ENCODE data around the gene AKR1C2.
"Not testable (repeated sequence)": the region's sequence is repeated elsewhere in the genome, so short reads cannot be mapped to it uniquely, and the experiment has no call there.

AKR1C2 gene

GRCh38 chr10:5019770-5020612 is 16.3 kb upstream of the AKR1C2 start:
- H3K4me3 ChIP-seq (ENCODE audit: low read length); H3K9me3 ChIP-seq (ENCODE audit: control insufficient read depth, low read depth, low read length); H3K9ac ChIP-seq (ENCODE audit: low read length); H3K4me1 ChIP-seq (ENCODE audit: control insufficient read depth, low read depth, low read length); H3K27ac ChIP-seq (ENCODE audit: low read length); H3K27me3 ChIP-seq (ENCODE audit: control insufficient read depth, insufficient read depth, low read length); H3K36me3 ChIP-seq (ENCODE audit: control insufficient read depth, low read depth, low read length): not testable (repeated sequence)

- H3K9me3 ChIP-seq (ENCODE audit: control insufficient read depth, low read depth, low read length); H3K27me3 ChIP-seq (ENCODE audit: control insufficient read depth, insufficient read depth, low read length); H3K4me3 ChIP-seq (ENCODE audit: low read length); H3K27ac ChIP-seq (ENCODE audit: low read length); H3K4me1 ChIP-seq (ENCODE audit: control insufficient read depth, low read depth, low read length); H3K36me3 ChIP-seq (ENCODE audit: control insufficient read depth, low read depth, low read length); H3K9ac ChIP-seq (ENCODE audit: low read length): not testable (repeated sequence)
Measured at GRCh38 chr10:5018671-5019277, 15.1 kb upstream of the AKR1C2 start.

DNA sequence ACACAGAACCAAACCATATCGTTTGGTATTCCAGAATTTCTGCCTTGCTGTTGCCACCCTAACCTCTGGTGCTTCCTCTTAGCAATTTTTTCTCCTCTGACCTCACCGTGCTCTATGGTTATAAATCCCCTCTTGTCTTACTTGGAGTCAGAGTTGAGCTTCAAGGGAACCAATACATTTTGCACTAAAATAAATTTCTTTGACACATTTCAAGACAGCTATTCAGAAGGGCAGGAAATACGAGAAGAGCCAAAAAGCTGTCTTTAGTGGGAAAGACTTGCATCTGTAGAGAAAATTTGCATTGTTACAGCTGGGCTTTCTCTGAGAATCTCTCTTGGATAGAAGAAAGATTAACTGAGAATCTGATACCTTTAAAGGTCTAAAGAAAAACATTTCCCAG is 14.5 kb upstream of the AKR1C2 start:
- Histone ChIP-seq H3K9me3 (ENCODE audit: control insufficient read depth, low read depth, low read length) (no peaks in the 10 kb centered on the region), H3K9ac (ENCODE audit: low read length) (no peak overlapping the region), H3K4me3 (ENCODE audit: low read length) (no peak overlapping the region), H3K4me1 (ENCODE audit: control insufficient read depth, low read depth, low read length) (no peaks in the 10 kb centered on the region), H3K27ac (ENCODE audit: low read length) (no peak overlapping the region), H3K36me3 (ENCODE audit: control insufficient read depth, low read depth, low read length) (no peaks in the 10 kb centered on the region), H3K27me3 (ENCODE audit: control insufficient read depth, insufficient read depth, low read length) (no peaks in the 10 kb centered on the region)

GRCh38 chr10:5014936-5015335 is 11.3 kb upstream of the AKR1C2 start:
- Histone ChIP-seq H3K27ac (ENCODE audit: low read length) (no peak overlapping the region), H3K9ac (ENCODE audit: low read length) (no peak overlapping the region), H3K36me3 (ENCODE audit: control insufficient read depth, low read depth, low read length) (no peaks in the 10 kb centered on the region), H3K9me3 (ENCODE audit: control insufficient read depth, low read depth, low read length) (no peaks in the 10 kb centered on the region), H3K4me3 (ENCODE audit: low read length) (no peak overlapping the region), H3K27me3 (ENCODE audit: control insufficient read depth, insufficient read depth, low read length) (no peaks in the 10 kb centered on the region), H3K4me1 (ENCODE audit: control insufficient read depth, low read depth, low read length) (no peaks in the 10 kb centered on the region)

DNA sequence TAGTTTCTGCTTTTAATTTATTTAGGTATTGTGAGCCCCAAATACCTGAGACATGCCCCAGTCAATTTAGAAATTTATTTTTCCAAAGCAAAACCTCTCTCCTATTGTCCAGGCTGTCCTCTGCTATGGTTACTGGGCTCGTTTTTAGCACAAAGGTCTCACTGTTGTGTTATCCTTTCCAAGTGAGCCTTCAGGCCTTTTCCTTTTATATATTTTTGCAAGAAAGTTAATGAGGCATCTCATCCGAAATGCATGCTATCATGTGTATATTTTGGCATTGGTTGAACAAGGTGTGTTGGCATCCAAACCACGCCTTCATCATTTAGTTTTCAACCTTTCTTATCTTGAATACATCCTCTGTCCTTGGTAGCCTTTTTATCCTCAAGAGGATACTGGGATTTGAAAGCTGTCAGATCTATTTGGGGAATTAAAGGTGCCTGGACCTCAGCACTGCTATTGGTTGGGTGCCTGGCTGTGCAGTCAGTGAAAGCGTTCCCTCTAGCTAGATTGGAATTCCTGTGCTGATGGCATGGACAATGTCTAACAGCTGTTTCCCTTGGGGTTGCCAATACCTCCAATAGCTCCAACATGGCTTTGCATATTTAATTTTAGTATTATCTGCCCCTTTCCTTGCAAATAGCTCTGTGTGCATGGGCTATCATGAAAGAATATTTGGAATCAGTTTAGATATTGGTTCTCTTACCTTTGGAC is 10.7 kb upstream of the AKR1C2 start:
- not testable (repeated sequence) for H3K36me3 ChIP-seq (ENCODE audit: control insufficient read depth, low read depth, low read length); H3K4me1 ChIP-seq (ENCODE audit: control insufficient read depth, low read depth, low read length); H3K9ac ChIP-seq (ENCODE audit: low read length); H3K9me3 ChIP-seq (ENCODE audit: control insufficient read depth, low read depth, low read length); H3K27me3 ChIP-seq (ENCODE audit: control insufficient read depth, insufficient read depth, low read length); H3K4me3 ChIP-seq (ENCODE audit: low read length); H3K27ac ChIP-seq (ENCODE audit: low read length)

GRCh38 chr10:5013385-5013784 is 9.7 kb upstream of the AKR1C2 start:
- H3K36me3 ChIP-seq (ENCODE audit: control insufficient read depth, low read depth, low read length), result no peaks in the 10 kb centered on the region
- H3K4me3 ChIP-seq (ENCODE audit: low read length), result no peak overlapping the region
- H3K4me1 ChIP-seq (ENCODE audit: control insufficient read depth, low read depth, low read length), result no peaks in the 10 kb centered on the region
- no peak overlapping the region for H3K9ac ChIP-seq (ENCODE audit: low read length)
- no peaks in the 10 kb centered on the region for H3K27me3 ChIP-seq (ENCODE audit: control insufficient read depth, insufficient read depth, low read length)
- no peaks in the 10 kb centered on the region for H3K9me3 ChIP-seq (ENCODE audit: control insufficient read depth, low read depth, low read length)
- H3K27ac ChIP-seq (ENCODE audit: low read length), result no peak overlapping the region

DNA sequence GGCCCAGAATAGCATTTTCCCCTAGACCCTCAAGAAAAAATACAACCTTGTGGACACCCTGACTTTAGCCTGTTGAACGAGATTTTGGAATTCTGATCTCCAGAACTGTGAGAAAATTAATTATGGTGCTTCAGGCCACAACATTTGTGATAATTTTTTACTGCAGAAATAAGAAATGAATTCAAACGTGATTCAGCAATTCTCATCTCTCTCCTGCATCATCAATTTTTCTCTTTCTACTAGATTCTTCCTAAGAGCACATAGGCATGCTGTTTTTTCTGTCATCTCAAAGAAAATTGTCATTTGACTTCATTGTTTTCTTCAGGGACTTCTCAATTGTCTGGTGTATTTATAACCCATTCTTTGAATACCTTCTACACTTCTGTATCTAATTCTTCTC is 8.9 kb upstream of the AKR1C2 start:
- no peak overlapping the region for H3K9ac ChIP-seq (ENCODE audit: low read length)
- no peaks in the 10 kb centered on the region for H3K4me1 ChIP-seq (ENCODE audit: control insufficient read depth, low read depth, low read length)
- H3K27ac ChIP-seq (ENCODE audit: low read length), result no peak overlapping the region
- no peaks in the 10 kb centered on the region for H3K9me3 ChIP-seq (ENCODE audit: control insufficient read depth, low read depth, low read length)
- H3K4me3 ChIP-seq (ENCODE audit: low read length), result no peak overlapping the region
- H3K36me3 ChIP-seq (ENCODE audit: control insufficient read depth, low read depth, low read length), result no peaks in the 10 kb centered on the region
- H3K27me3 ChIP-seq (ENCODE audit: control insufficient read depth, insufficient read depth, low read length), result no peaks in the 10 kb centered on the region

- not testable (repeated sequence) for H3K9ac ChIP-seq (ENCODE audit: low read length); H3K4me1 ChIP-seq (ENCODE audit: control insufficient read depth, low read depth, low read length); H3K36me3 ChIP-seq (ENCODE audit: control insufficient read depth, low read depth, low read length); H3K27me3 ChIP-seq (ENCODE audit: control insufficient read depth, insufficient read depth, low read length); H3K9me3 ChIP-seq (ENCODE audit: control insufficient read depth, low read depth, low read length); H3K27ac ChIP-seq (ENCODE audit: low read length); H3K4me3 ChIP-seq (ENCODE audit: low read length)
Measured at GRCh38 chr10:5011392-5011791, 7.7 kb upstream of the AKR1C2 start.

GRCh38 chr10:5010043-5010442 is 6.4 kb upstream of the AKR1C2 start:
- not testable (repeated sequence) for H3K27me3 ChIP-seq (ENCODE audit: control insufficient read depth, insufficient read depth, low read length); H3K9me3 ChIP-seq (ENCODE audit: control insufficient read depth, low read depth, low read length); H3K9ac ChIP-seq (ENCODE audit: low read length); H3K4me1 ChIP-seq (ENCODE audit: control insufficient read depth, low read depth, low read length); H3K36me3 ChIP-seq (ENCODE audit: control insufficient read depth, low read depth, low read length); H3K4me3 ChIP-seq (ENCODE audit: low read length); H3K27ac ChIP-seq (ENCODE audit: low read length)

GRCh38 chr10:5008857-5009548 is 5.3 kb upstream of the AKR1C2 start:
- H3K27me3 ChIP-seq (ENCODE audit: control insufficient read depth, insufficient read depth, low read length); H3K4me1 ChIP-seq (ENCODE audit: control insufficient read depth, low read depth, low read length); H3K9me3 ChIP-seq (ENCODE audit: control insufficient read depth, low read depth, low read length); H3K9ac ChIP-seq (ENCODE audit: low read length); H3K4me3 ChIP-seq (ENCODE audit: low read length); H3K36me3 ChIP-seq (ENCODE audit: control insufficient read depth, low read depth, low read length); H3K27ac ChIP-seq (ENCODE audit: low read length): not testable (repeated sequence)

DNA sequence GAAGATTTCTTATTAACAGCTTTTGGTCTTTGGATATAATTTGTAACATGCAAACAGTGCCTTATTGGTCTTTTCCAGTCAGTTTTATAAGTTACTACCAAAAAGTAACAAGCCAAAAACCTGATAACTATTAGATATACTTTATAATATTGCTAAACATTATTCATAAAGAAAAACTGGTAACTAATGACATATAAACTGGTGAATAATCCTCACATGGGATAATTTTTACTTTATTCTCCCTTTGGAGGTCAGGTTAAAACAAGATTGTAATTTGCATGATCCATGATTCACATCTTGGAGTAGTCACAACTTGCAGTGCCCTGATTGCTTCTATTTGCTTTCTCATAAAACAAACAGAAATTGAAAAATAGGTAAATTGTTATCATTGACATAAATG is 844 bp upstream of the AKR1C2 start:
- H3K27ac ChIP-seq (ENCODE audit: low read length); H3K36me3 ChIP-seq (ENCODE audit: control insufficient read depth, low read depth, low read length); H3K9me3 ChIP-seq (ENCODE audit: control insufficient read depth, low read depth, low read length); H3K4me1 ChIP-seq (ENCODE audit: control insufficient read depth, low read depth, low read length); H3K4me3 ChIP-seq (ENCODE audit: low read length); H3K27me3 ChIP-seq (ENCODE audit: control insufficient read depth, insufficient read depth, low read length); H3K9ac ChIP-seq (ENCODE audit: low read length): not testable (repeated sequence)

Measured in iPS-18a (cell line).